Left ventricle myocardium inferior (tissue), 1 donor: ENCODE results near the gene TRAP1. TPM values are rescaled to one million over a fixed set of nuclear protein-coding genes. Genes with fewer than 3 reads are reported as not detected.

Experiments
- DNase-seq: peaks from one replicate; pipeline ENCODE4 v3.0.0-alpha.2; 2020
- H3K27ac ChIP-seq: fragments of 200-600 bp; replicated peaks from 2 replicates; pipeline ENCODE4 v1.8.0; 2021
- H3K27me3 ChIP-seq: fragments of 200-600 bp; 2 replicates; pipeline ENCODE4 v1.8.0; 2021; ENCODE audit warnings: low read depth
- H3K36me3 ChIP-seq: fragments of 200-600 bp; 2 replicates; pipeline ENCODE4 v1.8.0; 2021
- H3K4me1 ChIP-seq: fragments of 200-600 bp; 2 replicates; pipeline ENCODE4 v1.8.0; 2021
- H3K4me3 ChIP-seq: fragments of 200-600 bp; 2 replicates; pipeline ENCODE4 v1.8.0; 2021; ENCODE audit warnings: mild to moderate bottlenecking, moderate library complexity
- H3K9me3 ChIP-seq: fragments of 200-600 bp; replicated peaks from 2 replicates; pipeline ENCODE4 v1.8.0; 2021
- intact Hi-C: fragments of 100-400 bp; cut with micrococcal nuclease; formaldehyde crosslinking; loops from one replicate; pipeline ENCODE4 v1.11.0; 2022
- total RNA-seq: library from RNA; stranded (reverse); fragmentation: NEBNext Ultra II Directional; extraction: Animal tissue kit (Norgen Biotek cat#: 25700); gene quantifications from one replicate; pipeline ENCODE4 v1.2.1, GENCODE V29; 2021
- TF ChIP-seq, protein P1 (sequence below): fragments of 200-600 bp; IDR thresholded peaks from 2 replicates; pipeline ENCODE4 v1.8.0; 2021; ENCODE audit warnings: antibody characterized with exemption, mild to moderate bottlenecking, borderline replicate concordance
- donor health status: DM: no; HTN: yes; CAD: no; lungs with severe emphysema.

TRAP1 gene
- total RNA-seq, 1 donor from 2014 or later, result 128 TPM

- Histone ChIP-seq H3K9me3 (no peaks in the 10 kb centered on the region), H3K27me3 (no peaks in the 10 kb centered on the region), H3K4me1 (peaks cover 4% of the 10 kb centered on the region), H3K27ac (no peak overlapping the region), H3K4me3 (no peak overlapping the region), H3K36me3 (peaks cover 65% of the 10 kb centered on the region)
- TF ChIP-seq, protein P1, sequence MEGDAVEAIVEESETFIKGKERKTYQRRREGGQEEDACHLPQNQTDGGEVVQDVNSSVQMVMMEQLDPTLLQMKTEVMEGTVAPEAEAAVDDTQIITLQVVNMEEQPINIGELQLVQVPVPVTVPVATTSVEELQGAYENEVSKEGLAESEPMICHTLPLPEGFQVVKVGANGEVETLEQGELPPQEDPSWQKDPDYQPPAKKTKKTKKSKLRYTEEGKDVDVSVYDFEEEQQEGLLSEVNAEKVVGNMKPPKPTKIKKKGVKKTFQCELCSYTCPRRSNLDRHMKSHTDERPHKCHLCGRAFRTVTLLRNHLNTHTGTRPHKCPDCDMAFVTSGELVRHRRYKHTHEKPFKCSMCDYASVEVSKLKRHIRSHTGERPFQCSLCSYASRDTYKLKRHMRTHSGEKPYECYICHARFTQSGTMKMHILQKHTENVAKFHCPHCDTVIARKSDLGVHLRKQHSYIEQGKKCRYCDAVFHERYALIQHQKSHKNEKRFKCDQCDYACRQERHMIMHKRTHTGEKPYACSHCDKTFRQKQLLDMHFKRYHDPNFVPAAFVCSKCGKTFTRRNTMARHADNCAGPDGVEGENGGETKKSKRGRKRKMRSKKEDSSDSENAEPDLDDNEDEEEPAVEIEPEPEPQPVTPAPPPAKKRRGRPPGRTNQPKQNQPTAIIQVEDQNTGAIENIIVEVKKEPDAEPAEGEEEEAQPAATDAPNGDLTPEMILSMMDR, result no peak
- intact Hi-C loops, result no loop called here
- no peak for DNase-seq
Observed at GRCh38 chr16:3752984-3753383, 35.7 kb upstream of the TRAP1 start.

DNA sequence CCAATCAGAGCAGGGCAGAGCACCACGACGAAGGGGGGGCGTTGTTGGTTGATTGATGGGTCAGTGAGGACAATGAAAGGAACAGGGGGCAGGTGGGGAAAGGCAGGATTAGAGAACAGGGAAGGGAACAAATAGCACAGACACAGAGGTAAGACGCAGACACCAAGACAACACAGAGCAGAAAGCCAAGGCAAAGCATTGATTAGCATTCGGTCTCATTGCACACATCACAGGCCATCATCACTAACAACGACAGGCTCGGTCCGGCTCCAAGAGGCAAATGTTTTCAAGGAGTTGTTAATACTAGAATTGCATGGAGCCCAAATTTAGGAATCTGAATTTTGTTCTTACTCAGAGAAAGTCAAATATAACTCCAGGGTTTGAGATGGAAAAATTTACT is 34.6 kb upstream of the TRAP1 start:
- TF ChIP-seq, protein P1, result no peak
- H3K27me3 ChIP-seq, result no peaks in the 10 kb centered on the region
- peaks cover 65% of the 10 kb centered on the region for H3K36me3 ChIP-seq
- H3K4me1 ChIP-seq, result peaks cover 4% of the 10 kb centered on the region
- H3K9me3 ChIP-seq, result no peaks in the 10 kb centered on the region
- H3K4me3 ChIP-seq, result no peak overlapping the region
- intact Hi-C loops, result no loop called here
- no peak overlapping the region for H3K27ac ChIP-seq
- no peak for DNase-seq

DNA sequence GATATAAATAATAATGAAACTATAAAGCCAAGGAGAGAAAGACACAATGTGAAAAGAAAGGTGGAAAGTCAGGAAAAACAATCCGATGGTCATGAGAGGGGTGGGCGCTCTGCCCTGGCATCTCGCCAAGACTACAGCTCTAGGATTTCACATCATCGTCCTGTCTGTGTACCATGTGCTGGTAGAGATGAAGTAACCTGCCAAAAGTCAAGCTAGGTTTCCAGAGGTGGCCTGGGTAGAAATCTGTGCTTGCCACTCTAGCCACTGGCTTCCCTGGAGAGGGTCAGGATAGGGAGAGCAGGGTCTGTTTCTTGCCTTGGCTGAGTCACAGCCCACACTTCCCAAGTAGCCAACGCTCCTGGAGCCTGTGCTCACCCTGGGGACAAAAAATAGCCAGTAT is 31.0 kb upstream of the TRAP1 start:
- H3K27me3 ChIP-seq, result no peaks in the 10 kb centered on the region
- intact Hi-C loops, result no loop called here
- no peak overlapping the region for H3K4me3 ChIP-seq
- H3K9me3 ChIP-seq, result no peaks in the 10 kb centered on the region
- DNase-seq, result no peak
- no peaks in the 10 kb centered on the region for H3K4me1 ChIP-seq
- peaks cover 83% of the 10 kb centered on the region for H3K36me3 ChIP-seq
- no peak overlapping the region for H3K27ac ChIP-seq
- TF ChIP-seq, protein P1, result no peak

DNA sequence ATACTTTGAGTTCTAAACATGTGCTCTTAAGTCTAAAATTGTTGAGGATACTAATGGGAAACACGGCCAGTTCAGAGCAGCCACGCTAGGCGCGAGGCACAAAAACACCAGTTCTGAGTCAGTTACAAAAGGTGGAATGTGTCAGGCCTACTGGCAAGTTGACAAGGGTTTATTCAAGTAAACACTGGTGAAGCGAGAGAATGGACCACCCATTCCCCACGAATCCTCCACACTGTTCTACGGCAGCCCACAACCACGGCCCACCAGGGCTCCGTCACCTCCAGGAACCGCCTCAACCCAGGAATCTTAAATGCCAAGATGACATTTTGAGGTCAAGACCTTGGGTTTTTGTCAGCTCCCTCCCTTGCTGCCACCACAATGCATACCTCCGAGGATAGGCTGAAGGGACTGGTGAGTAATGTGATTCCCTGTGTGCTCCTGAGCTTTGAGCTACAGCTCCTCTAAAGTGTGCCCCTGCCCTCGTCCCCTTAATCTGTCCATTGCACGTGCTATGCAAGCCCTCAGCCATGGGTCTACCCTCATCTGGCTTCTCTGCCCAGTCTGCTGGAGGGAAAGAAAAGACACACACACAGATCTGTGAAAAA is 28.5 kb upstream of the TRAP1 start:
- Histone ChIP-seq H3K27me3 (no peaks in the 10 kb centered on the region), H3K36me3 (peaks cover 98% of the 10 kb centered on the region), H3K4me3 (no peak overlapping the region), H3K9me3 (no peaks in the 10 kb centered on the region), H3K27ac (no peak overlapping the region), H3K4me1 (no peaks in the 10 kb centered on the region)
- intact Hi-C loops, result no loop called here
- no peak for DNase-seq
- TF ChIP-seq, protein P1, result no peak

DNA sequence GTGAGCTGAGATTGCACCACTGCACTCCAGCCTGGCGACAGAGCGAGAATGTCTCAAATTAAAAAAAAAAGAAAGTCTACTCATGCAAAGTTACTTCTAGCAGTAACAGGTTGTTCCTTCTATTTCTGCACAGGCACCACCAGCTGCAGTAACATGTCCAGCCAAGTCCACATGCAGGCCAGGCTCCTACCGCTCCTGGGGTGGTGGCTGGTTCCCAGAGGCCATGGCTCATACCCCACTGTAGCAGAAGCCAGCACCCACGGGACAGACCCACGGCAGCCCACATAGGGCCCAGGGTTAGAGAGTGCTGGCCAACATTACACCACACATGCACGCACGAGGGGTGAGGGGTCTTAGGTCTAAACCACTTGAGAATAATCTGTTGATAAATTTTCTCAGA is 26.7 kb upstream of the TRAP1 start:
- TF ChIP-seq, protein P1, result no peak
- H3K36me3 ChIP-seq, result peaks cover 99% of the 10 kb centered on the region
- no peak for DNase-seq

DNA sequence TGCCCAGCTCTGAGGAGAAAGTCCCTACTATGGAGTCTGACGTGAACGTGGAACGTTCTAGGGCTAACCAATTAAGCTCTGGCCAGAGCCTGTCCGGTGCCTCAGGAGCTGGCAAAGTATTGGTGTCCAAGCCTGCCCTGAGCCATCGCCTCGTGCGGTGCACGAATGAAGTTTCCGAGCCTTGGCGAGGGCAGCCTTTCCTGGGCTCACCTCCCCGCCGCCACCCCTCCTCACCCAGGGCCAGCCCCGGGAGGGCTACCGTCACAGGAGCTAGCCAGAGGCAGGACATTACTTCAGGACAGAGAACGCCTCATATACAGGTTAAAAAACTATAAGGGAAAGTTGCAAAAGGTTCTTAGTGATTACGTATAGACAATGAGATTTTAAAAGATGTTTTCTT is 23.6 kb upstream of the TRAP1 start:
- Histone ChIP-seq H3K36me3 (peaks cover 100% of the 10 kb centered on the region), H3K27me3 (no peaks in the 10 kb centered on the region), H3K9me3 (no peaks in the 10 kb centered on the region), H3K4me1 (no peaks in the 10 kb centered on the region), H3K4me3 (no peak overlapping the region), H3K27ac (no peak overlapping the region)
- TF ChIP-seq, protein P1, result no peak
- intact Hi-C loops, result no loop called here
- no peak for DNase-seq

More for the DNA sequence above, 26.7 kb upstream of the TRAP1 start:
- no peaks in the 10 kb centered on the region for H3K27me3 ChIP-seq
- no peak overlapping the region for H3K4me3 ChIP-seq
- H3K4me1 ChIP-seq, result no peaks in the 10 kb centered on the region
- H3K9me3 ChIP-seq, result no peaks in the 10 kb centered on the region
- no peak overlapping the region for H3K27ac ChIP-seq
- intact Hi-C loops, result no loop called here
